Fibroblast of skin of back (primary cell): ENCODE measurements around the gene OPN4.
A peak's percentile ranks its signal among the peaks of the same experiment; 100 is the strongest.

ENCODE experiments used
- DNase-seq: peaks from one replicate; pipeline ENCODE4 v3.0.0-alpha.2; 2013

OPN4 gene

DNA sequence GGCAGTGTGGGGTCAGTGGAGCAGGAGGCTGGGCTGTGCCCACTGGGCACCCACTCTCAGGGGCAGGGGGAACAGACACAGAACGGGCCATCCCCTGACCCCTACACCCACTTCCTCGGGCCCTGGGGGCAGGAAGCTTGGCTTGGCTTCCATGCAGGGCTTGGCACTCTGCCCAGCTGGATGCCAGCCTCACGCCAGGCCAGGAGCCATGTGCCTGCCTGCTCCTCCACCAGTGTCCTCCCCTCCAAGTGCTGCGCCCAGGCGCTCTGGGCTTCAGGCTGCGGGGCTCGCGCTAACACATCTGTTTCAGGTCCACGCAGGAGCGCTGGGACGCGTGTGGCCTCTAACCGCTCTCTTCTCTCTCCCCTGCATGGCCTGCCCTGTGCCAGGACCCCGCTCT, 26.7 kb downstream of the OPN4 start:
- no peak for DNase-seq

- no peak for DNase-seq
These were observed 27.5 kb downstream of the OPN4 start for GRCh38 chr10:86681722-86682386.

GRCh38 chr10:86682675-86683074, 28.3 kb downstream of the OPN4 start:
- no peak for DNase-seq

DNA sequence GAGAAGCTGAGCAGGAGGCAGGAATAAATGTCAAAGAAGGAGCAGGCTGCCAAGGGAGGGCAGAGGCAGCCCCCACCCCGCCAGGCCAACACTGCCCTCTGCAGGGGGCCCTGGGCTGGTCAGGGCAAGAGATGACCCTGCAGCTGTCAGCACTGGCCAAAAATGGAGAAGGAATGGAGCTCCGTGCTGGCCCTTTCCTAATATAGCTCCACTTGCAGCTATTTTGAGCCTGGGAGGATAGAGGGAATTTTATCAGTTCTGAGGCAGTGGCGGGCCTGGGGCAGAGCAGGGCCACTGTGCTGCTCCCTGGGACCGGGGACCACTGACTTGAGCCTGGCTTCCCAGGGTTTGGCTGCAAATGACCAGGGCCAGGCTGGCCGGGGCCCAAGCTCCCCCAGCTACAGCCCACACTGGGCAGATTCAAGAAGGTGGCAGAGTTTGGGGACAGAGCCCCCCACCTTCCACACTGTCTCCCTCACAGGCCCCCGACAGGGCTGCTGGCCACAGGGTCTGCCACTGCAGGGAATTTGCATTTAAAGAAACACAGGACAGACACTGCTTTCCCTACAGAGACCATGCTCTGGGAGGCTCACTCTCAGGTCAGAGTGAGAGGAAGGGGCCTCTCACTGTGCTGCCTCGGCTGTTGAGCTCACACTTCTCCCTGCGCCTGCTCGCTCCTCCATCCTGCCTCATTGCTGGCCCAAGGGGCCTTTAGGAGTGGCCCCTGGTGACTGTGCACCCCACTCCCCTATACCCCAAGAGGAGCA, 30.2 kb downstream of the OPN4 start:
- DNase-seq: peak; percentile 70

DNA sequence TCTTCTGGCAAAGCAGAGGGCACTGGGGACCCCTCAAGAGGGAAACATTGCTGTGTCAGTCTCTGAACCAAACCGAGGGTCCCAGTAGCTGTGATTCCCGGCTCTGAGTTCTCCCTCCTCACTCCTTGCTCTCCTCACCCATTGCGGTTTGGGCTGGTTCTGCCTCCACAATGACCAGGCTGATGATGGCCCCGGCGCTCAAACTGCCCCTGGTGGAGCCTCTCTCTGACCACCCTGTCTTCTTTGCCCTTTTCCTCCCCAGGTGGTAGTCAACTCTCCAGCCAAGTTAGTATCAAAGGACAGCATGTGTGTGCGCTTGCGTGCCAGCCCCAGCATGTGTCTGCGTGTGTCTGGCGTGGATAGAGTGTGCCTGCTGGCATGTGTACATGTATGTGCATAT, 31.1 kb downstream of the OPN4 start:
- DNase-seq: no peak

DNA sequence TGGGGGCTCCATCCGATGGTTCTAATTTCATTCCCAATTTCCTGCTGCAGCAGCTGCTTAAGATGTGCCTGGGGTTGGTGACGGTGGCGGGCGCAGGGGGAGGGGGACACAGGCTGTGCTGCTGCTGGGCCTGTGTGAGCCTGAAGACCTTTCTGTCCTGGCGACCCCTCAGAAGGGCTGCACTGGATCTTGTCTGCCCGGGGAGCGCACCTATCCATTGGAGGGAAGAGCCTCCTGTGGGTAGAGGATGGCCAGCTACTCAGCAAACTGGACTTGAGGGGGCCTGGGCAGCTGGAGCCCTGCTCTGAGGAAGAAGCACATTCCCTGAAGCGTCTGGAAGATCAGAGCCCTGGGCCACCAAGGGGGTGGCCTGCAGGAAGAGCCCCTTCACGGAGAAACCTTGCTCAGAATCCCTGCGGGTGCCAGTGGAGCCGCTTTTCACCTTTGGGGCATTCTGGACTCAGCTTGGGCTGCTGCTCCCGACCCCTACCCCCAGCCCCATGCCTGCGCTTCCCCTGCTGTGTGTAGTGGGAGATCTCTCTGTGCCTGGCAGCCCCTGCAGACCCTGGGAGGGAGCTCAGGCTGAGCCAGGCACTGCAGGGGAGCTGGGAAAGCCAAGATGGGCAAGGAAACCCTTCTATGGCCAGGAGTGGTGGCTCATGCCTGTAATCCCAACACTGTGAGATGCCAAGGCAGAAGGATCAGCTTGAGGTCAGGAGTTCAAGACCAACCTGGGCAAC, 31.7 kb downstream of the OPN4 start:
- DNase-seq: no peak

DNA sequence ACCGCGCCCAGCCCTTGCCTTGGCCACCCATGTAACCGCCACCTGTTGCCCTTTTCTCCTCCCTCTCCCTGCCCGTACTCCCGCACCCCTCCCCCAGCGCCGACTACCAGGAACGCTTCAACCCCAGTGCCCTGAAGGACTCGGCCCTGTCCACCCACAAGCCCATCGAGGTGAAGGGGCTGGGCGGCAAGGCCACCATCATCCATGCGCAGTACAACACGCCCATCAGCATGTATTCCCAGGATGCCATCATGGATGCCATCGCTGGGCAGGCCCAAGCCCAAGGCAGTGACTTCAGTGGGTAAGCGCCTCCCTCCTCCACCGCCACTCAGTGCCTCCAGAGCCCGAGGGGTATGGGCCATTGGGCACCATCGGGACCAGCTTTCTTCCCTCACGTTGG, 32.6 kb downstream of the OPN4 start:
- DNase-seq: no peak

- DNase-seq: peak; percentile 93
These were observed 33.4 kb downstream of the OPN4 start for GRCh38 chr10:86687750-86688149.

DNA sequence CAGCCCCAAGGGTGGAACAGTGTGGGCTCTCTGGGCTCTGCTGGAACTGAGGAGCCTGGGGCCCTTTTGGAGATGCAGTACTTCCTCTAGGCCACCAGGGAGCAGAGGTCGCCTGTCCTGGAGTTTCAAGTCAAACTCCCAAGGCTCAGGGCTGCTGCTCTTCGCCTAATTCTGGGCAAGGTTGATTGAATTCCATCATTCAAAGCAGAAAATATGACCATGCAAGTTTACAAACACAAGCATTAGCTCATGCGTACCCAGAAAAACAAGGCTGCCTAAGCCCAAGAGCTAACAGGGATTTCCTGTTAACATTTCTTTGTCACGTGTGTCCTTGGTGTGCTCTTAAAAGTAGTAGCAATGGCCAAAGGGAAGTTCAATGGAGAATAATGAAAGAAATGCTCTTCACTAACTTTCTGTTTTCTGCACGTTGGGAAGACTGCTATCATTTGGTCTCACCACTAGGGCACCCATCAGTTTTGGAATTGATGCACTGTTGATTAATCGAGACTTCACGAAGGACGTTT, 34.1 kb downstream of the OPN4 start:
- peak; percentile 70 for DNase-seq

DNA sequence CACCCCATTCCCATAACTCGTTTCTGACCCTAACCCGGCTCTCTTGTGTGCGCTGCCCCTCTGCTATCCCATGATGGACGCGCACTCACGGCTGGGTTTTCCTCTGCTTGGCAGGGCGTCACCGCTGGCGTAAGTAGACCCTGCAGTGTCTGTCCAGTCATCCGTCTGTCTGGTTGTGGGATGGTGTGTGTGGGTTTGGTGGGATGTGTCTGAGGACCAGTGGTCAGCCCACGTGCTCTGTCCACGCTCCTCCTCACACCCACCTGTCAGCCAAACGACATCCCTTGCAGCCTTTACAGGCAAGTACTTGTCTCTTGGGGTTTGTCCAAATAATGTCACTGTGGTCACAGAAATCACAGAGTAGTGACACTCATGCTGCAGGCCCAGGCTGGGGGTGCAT, 34.8 kb downstream of the OPN4 start:
- DNase-seq: no peak

DNA sequence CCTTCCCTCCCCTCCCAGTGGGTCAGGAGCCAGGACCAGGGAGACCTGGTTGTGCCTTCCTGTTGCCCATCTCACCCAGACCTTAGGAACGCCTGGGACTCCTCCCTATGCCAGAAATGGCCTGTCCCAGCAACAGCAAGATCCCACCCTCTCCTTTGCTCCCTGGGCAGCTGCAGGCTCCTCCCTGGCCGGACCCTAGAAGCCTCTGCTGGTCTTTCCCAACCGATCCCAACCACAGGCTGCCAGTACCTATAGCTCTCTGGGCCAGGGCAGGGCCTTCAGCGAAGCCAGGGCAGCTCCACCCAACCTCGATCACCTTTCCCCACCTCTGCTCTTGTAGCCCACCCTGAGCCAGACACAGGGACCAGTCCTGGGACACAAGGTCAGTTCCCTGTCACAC, 35.9 kb downstream of the OPN4 start:
- DNase-seq: no peak

DNA sequence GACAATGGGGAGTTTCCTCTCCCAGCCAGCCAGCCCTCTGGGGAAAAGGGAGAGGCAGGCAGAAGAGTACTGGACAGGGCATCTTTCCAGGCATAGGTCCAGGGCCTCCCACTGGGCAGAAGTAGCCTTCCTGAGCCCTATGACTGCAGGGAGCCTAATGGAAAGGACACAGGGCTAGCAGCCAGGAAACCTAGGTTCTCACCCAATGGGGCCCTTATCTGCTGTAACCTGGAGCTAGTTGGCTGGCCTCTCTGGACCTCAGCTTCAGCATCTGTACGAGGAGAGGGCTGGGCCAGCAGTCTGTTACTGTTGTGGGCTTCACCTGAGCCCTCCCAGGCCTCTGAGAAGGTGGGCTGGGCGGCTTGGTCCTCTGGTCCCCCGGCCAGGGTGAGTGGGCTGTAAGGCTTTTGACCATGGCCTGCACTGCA, 36.3 kb downstream of the OPN4 start:
- no peak for DNase-seq

DNA sequence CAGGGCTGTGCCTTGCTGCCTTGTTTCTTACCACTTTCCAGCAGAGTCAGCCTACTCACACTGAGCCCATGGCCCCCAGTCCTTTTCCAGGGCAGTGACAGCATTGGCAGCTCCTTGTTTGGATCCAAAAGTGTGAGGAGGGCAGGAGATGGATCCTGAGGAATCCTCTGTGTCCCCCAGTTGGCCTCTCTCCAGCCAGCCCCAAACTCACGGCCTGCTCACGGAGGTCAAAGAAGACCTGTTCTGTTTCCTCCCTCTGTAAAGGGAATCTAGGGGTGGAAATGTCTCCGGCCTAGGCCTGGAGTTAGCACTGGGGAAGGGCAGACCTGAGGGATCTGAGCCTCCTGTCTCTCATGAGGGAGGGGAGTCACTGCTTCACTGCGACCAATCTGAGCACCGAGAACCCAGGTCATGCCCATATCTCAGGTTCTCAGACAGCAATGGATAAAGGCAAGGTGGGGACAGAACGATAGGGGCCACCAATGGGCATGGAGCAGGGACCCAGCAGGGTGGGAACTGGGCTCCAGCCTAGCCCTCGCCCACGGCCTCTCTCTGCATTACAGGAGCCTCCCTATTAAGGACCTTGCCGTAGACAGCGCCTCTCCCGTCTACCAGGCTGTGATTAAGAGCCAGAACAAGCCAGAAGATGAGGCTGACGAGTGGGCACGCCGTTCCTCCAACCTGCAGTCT, 37.1 kb downstream of the OPN4 start:
- no peak for DNase-seq

GRCh38 chr10:86692023-86692514, 37.7 kb downstream of the OPN4 start:
- no peak for DNase-seq

DNA sequence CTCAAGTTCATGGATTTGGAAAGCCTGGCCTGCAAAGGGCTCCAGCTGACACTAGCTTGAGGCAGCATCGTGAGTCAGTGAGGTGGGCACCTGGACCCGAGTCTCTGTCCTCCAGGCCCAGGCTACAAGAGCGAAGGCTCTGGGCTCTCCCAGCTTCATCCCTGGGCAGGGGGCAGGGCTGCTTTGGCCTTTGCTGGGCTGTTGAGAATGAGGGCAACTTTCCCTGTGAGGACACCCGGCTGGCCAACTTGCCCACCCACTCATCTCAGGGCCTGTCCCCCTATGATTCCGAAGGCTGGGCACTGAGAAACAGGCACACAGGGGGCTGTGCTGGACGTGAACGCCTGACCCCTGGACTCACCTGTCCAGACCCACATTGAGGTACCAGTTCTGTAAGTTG, 38.3 kb downstream of the OPN4 start:
- no peak for DNase-seq

GRCh38 chr10:86693275-86693674, 38.9 kb downstream of the OPN4 start:
- no peak for DNase-seq

- DNase-seq: peak; percentile 56
These were observed 39.5 kb downstream of the OPN4 start for GRCh38 chr10:86693721-86694369.

DNA sequence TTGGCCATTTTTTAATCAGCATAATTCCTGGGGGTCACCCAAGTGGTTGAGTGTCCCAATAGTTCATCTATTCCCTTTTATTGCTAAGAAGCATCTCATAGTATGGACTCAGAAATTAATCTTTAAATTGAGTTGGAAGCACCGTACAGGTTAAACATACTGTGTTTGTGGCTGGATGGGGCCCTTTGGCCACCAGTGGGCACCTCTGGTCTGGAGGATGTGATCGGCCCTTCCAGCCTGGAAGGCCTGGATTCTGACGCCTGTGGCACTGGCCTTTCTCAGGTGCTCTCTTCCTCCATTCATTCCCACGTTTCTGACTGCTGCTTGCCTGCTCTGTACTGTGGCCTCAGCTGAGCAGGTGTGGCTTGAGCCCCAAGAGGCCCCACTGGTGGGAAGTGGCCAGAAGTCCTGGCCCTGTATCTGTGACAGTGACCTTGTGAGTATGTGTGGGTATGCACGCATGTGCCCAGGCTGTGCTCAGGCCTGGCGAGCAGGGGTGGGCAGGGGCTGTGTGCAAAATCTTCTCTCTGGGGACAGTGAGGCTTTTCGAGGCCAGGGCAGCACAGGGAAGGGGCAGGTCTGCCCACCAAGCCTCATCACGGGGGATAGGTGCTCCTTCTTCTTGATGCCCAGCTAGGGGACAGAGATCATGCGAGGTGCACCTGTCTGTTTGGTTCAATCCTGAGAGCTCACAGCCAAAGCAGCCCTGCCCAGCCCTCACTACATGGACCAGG, 44.0 kb downstream of the OPN4 start:
- DNase-seq: no peak

- DNase-seq: no peak
These were observed 44.8 kb downstream of the OPN4 start for GRCh38 chr10:86699125-86699524.

- no peak for DNase-seq
These were observed 45.2 kb downstream of the OPN4 start for GRCh38 chr10:86699541-86699940.
